HL-60 (cell line): ENCODE data around the gene PTPRD.

Source experiments
- GABPA ChIP-seq: IDR thresholded peaks from 2 replicates; pipeline ENCODE4 v1.6.1; 2012; ENCODE audit warnings: low read depth
- POLR2AphosphoS5 ChIP-seq: IDR thresholded peaks from 2 replicates; pipeline ENCODE4 v1.6.1; 2012; ENCODE audit warnings: low read depth
- REST ChIP-seq: IDR thresholded peaks from 2 replicates; pipeline ENCODE4 v1.6.1; 2012; ENCODE audit warnings: low read depth; ENCODE audit not compliant: insufficient replicate concordance
- TF ChIP-seq, protein P1 (sequence below): IDR thresholded peaks from one replicate; pipeline ENCODE4 v1.5.1; 2011; ENCODE audit warnings: low read length, control low read depth, inconsistent platforms; ENCODE audit not compliant: insufficient read depth

GRCh38 chr9:9231946-9232345, 1380.9 kb downstream of the PTPRD start:
- TF ChIP-seq REST (no peak), POLR2AphosphoS5 (no peak), GABPA (no peak)
- TF ChIP-seq, protein P1, sequence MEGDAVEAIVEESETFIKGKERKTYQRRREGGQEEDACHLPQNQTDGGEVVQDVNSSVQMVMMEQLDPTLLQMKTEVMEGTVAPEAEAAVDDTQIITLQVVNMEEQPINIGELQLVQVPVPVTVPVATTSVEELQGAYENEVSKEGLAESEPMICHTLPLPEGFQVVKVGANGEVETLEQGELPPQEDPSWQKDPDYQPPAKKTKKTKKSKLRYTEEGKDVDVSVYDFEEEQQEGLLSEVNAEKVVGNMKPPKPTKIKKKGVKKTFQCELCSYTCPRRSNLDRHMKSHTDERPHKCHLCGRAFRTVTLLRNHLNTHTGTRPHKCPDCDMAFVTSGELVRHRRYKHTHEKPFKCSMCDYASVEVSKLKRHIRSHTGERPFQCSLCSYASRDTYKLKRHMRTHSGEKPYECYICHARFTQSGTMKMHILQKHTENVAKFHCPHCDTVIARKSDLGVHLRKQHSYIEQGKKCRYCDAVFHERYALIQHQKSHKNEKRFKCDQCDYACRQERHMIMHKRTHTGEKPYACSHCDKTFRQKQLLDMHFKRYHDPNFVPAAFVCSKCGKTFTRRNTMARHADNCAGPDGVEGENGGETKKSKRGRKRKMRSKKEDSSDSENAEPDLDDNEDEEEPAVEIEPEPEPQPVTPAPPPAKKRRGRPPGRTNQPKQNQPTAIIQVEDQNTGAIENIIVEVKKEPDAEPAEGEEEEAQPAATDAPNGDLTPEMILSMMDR, result no peak
